NCI-H2196 (cell line): ENCODE data around the gene DPM2.

Experiments
- DNase-seq: peaks from one replicate; lab custom pipeline; 2025; ENCODE audit not compliant: unreplicated experiment; lab: John Stamatoyannopoulos, UW

Gene DPM2

DNA sequence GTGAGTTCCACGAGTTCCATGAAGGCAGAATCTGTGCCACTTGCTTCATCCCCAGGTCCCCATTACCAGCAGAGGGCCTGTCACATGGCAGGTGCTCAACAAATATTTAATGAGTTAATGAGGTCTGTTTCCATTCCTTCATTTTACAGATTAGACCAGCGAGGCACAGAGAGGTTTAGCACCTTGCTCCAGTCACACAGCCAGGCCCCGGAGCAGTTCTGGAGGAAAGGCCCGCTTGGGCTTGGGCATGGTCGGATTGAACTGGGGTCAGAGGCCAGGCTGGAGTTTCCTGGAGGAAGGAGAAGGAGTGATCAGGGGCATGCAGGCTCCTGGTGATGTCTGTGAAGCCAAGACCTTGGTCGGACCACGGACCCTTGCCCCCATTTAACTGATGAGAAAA is 16.9 kb downstream of the DPM2 start:
- no peak for DNase-seq

DNA sequence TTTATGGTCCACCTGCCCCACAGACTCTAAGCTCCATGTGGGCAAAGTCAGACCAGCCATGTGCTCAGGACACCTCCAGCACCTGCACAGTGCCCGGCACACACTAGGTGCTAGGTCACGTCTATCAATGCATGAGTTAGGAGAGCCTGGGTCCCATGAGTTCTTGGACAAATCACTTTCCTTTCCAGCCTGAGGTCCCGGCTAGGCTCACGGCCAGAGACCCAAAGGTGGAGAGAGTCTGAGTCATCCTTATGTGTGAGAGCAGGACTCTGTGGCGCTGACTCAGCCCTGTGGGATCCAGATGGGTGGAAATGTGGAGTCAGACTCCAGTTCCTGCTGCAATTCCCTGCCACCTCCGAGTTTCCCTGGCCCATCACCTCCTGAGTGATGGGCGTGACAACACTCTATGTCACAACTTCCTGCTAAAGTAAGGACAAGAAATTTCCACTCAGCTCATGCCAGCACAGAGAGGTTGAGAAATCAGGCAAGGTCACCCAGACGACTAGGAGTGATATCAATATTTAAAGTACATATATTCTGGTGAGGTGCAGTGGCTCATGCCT is 18.3 kb downstream of the DPM2 start:
- no peak for DNase-seq

DNA sequence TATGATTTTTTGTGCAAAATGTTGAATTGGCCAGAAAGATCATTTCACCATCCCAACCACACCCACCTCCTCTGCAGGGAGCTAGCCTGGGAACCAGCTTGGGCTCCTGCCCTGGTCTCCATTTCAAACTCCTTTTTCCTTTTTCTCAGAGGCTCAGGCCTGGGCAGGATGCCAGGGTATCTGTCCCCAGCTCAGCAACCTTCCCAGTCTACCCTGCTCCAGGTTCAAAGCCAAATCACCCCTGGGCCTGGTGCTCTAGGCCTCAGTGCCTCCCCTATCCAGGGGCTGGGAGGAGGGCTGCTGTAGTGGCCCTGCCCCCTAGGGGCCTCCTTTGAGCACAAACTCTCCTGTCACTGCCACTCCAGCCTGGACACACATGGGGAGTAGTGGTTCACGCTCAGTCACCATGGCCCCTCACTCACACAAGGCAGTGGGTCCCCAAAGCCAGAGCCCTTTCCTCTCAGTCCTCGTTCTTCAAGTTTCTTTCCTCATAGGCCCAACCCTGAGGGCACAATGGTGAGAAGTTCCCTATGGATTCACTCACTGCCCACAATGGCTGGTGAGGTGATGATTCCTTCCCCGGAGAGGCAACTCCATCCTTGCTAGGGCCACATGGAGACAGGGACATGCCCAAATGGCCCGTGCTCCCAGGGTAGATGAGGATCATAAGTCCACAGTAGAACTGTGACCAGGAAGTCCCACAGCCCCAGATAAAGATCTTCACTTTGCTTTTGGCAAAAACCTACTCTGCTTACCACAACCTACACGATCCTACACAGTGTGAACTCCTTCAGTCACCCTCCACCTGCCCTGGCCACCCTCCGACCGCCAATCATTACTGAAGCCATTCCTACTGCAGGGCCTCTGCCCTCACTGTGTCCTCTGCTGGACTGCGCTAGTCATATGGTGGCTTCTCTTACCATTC is 19.2 kb downstream of the DPM2 start:
- DNase-seq: peak; percentile 21

DNA sequence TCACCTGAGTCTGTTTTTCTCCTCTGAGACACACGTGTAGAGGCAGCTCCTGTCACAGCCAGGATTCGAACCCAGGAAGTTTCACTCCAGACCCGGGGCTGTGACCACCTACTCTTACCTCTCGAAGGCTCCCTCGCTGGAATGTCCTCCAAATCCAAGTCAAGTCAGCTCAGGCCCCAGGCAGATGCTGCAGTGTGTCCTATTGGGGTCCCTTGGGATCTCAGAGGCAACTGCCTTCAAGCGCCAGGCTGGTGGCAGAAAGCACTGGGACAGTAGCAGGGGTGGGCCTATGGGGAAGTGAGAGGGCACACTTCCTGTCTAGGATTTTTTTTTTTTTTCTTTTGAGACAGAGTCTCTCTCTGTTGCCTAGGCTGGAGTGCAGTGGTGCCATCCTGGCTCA is 20.1 kb downstream of the DPM2 start:
- DNase-seq: no peak

DNA sequence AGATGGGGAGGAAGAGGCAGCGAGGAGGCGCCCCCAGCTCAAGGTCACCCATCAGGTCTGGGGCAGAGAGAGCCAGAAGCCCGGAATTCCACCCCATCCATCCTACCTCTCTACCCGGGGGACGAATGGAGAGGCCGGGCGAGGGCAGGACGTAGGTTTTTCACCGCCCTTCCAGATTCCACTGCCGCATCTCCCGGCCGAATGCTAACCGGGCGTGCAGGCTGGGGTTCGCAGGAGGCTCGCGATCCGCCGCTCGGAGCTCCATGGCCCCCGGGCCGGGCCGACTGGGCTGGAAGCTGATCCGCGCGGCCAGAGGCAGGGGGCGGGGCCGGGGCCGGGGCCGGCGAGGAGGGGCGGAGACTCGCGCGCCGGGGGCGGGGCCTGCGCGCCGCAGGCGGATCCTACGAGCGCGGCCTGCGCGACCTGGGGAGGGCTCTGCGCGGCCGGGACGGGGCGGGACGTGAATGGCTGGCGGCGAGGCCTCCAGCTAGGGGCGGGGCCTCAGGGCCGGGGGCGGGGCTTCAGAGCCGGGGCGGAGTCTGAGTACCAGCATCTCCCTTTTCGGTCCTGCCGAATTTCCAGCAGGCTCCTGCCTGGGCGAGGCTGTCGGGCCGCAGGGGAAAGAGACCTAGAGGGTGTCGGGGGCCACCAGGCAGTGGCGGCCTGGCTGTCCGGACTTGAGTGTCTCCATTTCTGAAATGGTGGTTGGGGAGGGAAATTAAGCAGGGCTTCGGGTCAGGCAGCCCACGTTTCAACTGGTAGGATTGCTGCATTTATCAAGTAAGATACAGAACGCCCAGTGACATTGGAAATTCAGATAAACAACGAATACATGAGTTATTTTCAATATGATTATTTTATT is 20.7 kb downstream of the DPM2 start, which contains the start of gene ST6GALNAC4:
Gene ST6GALNAC4 (minus strand): TSS at position 322 of the 862 bp plus-strand sequence. CDS start 622 bp downstream, outside the sequence.
- peak; percentile 88 for DNase-seq

DNA sequence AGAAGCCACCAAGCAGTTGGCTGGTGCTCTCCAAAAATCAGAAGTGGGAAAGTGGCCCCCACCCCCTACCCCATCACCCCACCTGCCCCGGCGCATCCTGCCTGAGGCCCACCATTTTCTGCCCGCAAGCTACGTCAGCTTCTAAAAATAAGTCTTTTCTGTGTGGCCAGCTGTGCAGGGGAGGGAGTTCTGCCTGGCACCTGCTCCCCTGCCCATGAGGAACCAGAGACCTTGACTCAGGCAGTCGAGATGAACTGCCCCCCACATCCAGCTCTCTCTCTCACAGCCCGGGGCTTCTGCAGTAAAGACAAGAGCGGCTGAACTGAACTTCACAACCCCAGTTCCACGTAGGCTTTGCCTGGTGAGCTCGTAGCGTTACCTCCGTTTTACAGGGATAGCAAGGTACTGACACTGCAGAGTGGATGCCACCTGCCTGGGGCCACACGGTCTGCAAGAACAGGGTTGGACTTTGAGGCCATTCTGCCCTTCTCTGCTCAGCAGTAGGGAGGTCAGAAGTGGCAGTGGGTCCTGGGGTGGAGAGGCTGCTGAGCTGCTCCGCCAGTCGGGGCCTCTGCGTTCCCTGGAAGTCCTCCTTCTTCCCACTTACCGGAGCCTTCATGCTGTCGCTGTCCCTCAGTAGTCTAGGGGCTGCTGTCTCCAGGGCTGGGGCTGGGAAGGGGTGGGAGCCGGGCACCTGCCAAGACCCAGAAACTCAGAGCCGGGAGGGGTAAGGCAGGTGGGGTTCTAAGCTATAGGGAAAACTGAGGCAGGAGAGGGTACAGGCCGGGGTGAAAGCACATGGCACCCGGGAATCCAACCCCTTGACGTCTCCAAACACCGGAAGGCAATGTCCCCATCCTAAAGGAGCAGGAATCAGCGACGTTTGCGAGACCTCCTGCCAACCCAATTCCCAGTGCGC is 21.6 kb downstream of the DPM2 start:
- no peak for DNase-seq

DNA sequence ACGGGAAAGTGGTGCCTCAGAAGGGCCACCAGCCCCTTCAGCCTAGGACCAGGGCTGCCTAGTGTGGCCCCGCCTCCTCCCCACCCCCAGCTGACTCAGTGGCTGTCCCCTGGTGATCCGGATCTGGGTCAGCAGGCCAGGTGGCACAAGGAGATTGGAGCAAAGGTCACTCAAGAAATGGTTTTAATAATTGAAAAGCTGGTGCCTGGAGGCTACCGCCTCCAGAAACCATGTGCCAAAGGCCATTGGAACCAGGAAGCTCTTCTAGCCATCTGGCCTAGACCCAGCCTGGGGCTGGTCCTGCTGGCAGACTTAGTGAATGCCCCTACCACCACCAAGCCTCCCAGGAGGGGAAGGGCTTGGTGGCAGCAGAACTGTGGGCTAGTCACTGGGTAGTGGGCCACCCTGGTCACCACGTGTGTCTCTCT is 22.3 kb downstream of the DPM2 start:
- DNase-seq: no peak

DNA sequence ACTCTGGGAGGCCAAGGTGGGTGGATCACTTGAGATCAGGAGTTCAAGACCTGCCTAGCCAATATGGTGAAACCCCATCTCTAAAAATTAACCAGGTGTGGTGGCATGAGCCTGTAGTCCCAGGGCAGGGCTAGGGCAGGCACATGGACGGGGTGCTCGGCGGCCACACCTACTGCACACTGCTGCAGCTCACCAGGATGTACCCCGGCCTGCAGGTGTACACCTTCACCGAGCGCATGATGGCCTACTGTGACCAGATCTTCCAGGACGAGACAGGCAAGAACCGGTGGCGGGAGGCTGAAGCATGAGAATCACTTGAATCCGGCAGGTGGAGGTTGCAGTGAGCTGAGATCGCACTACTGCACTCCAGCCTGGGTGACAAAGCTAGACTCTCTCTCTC is 24.0 kb downstream of the DPM2 start:
- DNase-seq: no peak

DNA sequence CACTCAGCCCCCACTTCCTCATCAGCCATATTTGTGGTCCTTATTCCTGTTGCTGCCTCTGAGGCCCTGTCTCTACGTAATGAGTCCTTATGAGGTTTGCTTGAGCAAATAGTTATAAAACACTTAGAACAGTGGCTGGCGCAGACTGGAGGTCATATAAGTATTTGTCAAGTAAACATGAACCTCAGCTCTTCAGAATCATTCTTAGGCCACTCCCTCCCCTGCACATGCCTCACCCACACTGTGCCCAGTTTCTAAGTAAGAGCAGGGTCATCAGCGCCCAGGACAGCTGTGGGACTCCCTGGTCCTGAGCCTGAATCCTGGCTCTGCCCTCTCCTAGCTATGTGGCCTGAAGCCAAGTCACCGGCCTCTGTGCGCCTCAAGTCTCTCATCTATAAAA is 24.8 kb downstream of the DPM2 start:
- DNase-seq: peak; percentile 44

DNA sequence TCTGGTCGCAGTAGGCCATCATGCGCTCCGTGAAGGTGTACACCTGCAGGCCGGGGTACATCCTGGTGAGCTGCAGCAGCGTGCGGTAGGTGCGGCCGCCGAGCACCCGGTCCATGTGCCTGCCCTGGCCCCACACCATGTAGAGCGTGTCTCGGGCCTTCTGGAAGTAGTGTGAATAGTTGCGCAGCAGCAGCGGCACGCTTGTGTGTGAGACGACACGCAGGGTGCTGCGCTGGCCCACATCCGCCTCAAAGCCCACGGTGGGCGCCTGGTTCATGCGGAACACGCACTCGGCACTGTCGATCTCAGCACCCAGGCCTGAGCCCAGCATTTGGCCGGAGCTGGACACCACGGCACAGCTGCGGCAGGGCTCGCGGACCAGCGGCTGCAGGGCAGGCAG is 25.4 kb downstream of the DPM2 start:
- no peak for DNase-seq

DNA sequence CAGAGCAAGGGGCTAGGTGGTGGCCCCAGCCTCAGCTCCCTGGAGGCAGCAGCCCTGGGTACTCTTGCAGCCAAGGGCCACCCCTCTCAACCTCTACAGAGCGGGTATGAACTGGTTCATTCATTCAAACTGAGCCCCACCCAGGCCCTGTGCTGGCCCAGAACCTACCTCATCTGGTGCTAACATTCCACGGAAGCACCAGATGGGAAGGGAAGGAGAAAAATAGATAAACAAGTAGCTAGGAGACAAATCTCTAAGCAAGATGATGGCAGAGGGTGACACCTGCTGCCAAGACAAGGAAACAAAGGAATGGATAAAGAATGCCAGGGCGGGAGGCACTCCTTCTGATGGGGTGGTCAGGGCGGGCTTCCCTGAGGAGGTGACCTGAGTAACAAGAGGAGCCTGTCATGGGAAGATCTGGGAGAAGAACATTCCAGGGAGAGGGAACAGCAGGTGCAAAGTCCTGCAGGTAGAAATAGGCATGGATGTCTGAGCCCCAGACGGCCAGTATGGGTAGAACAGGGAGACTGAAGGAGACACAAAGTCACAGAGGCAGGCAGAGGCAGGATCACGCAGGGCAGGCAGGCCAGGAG is 26.9 kb downstream of the DPM2 start:
- DNase-seq: no peak

DNA sequence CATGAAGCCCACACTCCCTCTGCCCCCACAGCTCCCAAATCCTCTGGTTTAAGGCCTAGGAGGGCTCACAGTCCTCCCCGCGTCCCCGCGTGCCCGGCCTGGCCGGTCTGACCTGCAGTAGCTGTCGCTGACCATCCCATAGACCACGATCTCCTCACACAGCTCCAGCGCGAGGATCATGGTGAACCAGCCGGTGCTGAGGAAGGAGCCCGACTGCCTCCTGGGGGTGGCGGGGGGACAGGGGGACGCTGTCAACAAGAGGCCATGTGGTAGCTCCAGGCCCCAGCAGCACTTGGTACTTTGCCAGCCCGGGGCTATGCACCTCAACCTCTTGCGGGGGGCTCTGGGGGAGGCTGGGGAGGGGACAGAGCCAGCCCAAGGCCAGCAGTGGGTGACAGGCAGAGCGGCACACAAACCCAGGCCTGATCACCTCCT is 27.8 kb downstream of the DPM2 start:
- no peak for DNase-seq

DNA sequence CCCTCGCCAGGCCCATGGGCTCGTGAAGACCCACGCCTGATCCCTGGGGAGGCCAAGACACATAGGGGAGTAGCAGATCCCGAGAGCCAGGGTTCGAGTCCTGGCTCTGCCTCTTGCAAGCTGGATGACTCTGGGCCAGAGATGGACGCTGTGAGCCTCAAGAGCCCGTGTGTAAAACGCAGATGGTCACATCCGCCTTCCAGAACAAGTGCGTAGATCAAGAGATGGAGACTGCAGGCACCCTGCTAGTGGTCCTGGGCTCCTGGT is 29.1 kb downstream of the DPM2 start:
- no peak for DNase-seq

DNA sequence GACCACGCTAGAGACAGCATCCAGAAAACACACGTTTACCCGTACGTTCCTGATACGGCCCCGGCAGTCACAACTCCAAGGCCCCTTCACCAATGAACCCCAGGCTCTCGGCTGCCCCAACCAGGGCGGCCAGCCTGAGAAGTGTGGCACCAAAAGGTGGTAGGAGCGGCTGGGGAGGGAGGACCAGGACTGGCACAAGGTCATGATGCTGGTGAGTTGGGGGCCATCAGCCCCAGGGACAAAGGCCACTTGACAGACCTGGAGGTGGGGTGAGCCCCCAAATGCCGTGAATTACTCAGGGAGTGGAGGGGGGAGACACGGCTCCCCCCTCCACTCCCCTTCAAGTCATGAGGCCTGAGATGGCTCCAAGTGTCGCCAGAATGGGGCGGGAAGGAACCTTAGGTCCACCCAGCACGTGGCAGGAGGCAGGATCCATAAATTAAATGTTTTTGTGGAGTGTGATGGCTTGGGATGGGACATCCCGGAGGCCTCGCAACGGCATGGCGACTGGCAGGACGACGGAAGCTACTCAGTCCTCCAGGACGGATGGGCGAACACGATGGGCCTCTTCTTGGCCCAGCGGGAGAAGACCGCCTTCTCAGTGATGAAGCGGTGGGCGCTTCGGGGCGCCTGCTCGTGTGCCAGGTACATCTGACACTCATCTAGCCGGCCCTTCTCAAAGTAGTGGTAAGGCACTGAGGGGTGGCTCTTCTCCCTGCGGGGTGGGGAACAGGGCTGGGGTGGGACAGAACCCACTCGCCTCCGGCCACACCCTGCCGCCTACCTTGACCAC is 29.6 kb downstream of the DPM2 start:
- no peak for DNase-seq

DNA sequence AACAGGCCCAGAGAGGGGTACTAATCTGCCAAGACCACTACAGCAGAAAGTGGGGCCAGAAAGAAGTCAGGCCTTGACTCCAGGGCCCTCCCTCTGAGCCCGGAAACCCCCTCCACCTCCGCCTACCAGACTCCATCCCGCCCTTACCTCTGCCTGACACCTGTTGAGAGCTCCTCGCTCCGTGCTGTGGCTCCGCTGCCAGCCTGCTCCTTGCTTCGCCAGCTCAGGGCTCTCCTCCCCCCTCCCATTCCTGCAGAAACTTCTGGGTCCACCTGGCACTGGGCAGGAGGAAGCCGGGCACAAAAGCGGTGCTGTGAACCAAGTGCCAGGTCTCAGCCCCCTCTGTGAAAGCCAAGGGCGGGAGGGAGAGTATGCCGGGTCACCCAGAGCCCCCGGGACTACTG is 31.9 kb downstream of the DPM2 start:
- DNase-seq: no peak

DNA sequence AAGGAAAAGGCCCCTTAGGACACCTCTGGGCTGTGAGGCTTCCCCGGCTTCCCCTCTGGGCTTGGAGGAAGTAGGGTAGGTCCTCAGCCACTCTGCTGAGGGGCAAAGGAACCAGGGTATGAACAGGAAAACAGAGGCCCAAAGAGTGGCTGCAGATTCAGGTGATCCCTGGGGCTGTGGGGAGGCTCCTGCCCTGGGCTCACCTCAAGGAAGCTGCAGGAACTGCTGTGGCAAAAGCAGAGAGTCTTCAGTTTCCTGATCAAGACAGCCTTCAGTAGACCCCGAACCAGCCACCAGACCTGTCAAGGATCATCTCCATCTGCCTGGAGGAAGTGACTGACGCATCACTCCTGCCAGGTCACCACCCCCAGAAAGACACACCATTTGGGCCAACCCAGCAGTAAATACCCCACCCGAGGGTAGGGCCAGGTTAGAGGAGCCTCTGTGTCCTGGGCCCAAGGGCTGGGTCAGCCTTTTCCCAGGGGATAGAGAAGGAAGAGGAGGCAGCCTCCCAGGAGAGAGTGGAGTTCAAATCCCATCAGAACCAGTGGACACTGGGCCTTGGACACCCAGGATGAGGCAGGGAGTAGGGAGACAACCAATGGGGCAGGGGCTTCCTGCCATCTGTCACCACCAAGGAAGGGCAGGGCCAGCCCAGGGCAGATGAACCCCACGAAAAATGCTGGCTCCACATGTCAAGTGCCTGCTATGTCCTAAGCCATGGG is 32.5 kb downstream of the DPM2 start:
- DNase-seq: no peak

DNA sequence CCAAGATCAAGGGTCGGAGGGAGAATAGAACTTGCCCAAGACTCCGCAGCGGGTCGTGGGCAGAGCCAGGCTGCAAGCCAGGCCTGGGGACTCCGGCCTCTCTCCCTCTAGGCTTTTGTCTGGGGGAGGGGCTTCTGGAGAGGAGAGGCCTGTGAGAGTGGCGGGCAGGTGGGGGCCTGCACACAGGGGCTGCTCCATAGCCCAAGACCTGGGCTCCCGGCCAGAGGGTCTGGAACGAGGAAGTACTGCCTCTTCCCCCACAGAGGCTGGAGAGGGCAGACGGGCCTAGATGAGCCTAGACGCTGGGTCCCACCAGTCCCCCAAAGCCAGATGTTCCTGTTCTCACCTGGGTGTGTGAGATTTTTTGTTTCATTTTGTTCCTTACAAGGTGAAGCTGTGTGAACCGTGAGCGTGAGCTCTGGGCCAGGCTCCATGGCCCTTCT is 33.1 kb downstream of the DPM2 start:
- DNase-seq: no peak

DNA sequence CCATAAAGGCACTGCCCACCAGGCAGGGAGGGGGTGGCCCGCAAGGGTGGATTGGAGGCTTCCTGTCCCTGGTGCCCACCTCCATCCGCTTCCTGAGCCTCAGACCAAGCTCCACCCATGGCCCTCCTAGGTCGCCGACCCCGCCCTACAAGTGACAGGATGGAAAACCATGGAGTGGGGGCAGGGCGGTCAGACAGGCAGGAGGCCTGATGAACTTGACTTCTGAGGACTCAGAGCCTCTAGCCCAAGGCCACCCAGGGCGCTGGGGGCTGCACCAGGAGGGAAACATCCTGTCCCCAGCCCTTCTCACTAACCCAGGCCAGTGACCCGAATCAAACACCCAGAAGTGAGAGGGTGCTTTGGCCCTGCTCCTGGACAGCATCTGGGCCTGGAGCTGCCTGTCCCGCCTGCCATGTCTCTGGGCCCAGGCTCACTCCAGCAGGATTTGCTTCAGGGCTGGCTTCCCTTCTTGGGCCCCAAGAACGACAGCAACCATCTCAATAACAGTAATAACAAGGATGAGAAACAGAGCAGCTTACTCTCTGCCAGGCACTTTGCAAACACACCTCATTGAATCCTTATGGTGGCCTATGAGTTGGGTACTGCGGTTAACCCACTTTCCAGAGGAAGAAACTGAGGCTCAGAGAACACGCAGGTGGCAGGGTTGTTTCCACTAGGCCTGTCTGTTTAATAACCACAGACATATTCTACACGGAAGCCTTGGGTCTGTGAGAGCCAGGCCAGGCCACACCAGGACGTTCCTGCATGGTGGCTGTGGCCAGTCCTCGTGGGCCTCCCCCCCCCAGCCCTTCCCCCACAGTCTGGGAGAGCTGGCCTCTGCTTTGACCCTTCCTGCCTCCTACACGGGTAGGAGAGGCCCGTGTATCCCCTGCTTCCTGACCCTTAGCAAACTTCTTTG is 33.8 kb downstream of the DPM2 start:
- no peak for DNase-seq
